ENCODE data around the gene NR5A2.

Gene NR5A2

DNA sequence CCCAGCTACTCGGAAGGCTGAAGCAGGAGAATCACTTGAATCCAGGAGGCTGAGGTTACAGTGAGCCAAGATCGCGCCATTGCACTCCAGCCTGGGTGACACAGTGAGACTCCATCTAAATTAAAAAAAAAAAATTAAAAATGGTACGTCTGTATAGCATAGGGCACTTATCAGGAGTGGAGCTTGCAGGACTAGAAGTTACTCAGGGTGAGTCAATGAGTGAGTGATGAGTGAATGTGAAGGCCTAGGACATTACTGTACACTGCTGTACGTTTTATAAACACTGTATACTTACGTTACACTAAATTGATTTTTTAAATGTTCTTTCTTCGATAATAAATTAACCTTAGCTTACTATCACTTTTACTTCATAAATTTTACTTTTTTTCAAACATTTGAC, 183.6 kb downstream of the NR5A2 start:
- Mint-ChIP-seq H3K27ac (no peak overlapping the region), H3K36me3 (ENCODE audit: low read depth) (no peaks in the 10 kb centered on the region), H3K9me3 (no peaks in the 10 kb centered on the region), H3K4me3 (no peak overlapping the region), H3K4me1 (ENCODE audit: low read depth) (no peaks in the 10 kb centered on the region), H3K27me3 (ENCODE audit: low read depth) (peaks cover 5% of the 10 kb centered on the region)
- DNase-seq (ENCODE audit: low spot score), result no peak

DNA sequence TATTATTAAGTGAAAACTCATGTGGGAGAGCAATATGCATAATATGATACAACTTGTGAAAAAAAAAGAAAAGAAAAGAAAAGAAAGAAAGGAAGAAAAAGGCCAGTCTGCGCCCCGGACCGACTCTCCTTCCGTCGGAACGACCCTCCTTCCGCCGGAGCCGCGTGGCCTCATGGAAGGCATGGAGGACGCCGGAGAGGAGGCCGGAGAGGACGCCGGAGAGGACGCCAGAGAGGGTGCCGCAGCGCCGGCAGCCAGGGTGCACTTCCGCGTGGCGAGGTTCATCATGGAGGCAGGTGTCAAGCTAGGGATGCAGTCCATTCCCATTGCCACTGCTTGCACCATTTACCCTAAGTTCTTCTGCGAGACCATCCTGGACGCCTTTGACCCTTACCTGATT, 185.9 kb downstream of the NR5A2 start:
- Mint-ChIP-seq H3K4me1 (ENCODE audit: low read depth) (peaks cover 5% of the 10 kb centered on the region), H3K27ac (no peak overlapping the region), H3K27me3 (ENCODE audit: low read depth) (no peaks in the 10 kb centered on the region), H3K4me3 (no peak overlapping the region), H3K9me3 (no peaks in the 10 kb centered on the region), H3K36me3 (ENCODE audit: low read depth) (no peaks in the 10 kb centered on the region)
- no peak for DNase-seq (ENCODE audit: low spot score)

DNA sequence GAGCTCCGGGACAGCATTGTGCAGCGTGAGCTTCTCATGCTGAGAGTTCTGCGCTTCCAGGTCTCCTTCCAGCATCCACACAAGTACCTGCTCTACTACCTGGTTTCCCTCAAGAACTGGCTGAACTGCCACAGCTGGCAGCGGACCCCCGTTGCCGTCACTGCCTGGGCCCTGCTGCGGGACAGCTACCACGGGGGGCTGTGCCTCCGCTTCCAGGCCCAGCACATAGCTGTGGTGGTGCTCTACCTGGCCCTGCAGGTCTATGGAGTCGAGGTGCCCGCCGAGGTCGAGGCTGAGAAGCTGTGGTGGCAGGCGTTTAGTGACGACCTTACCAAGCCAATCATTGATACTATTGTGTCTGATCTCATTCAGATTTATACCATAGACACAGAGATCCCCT, 186.4 kb downstream of the NR5A2 start:
- no peak overlapping the region for H3K4me3 Mint-ChIP-seq
- H3K36me3 Mint-ChIP-seq (ENCODE audit: low read depth), result no peaks in the 10 kb centered on the region
- peaks cover 5% of the 10 kb centered on the region for H3K4me1 Mint-ChIP-seq (ENCODE audit: low read depth)
- DNase-seq (ENCODE audit: low spot score), result no peak
- H3K27ac Mint-ChIP-seq, result no peak overlapping the region
- no peaks in the 10 kb centered on the region for H3K9me3 Mint-ChIP-seq
- no peaks in the 10 kb centered on the region for H3K27me3 Mint-ChIP-seq (ENCODE audit: low read depth)

DNA sequence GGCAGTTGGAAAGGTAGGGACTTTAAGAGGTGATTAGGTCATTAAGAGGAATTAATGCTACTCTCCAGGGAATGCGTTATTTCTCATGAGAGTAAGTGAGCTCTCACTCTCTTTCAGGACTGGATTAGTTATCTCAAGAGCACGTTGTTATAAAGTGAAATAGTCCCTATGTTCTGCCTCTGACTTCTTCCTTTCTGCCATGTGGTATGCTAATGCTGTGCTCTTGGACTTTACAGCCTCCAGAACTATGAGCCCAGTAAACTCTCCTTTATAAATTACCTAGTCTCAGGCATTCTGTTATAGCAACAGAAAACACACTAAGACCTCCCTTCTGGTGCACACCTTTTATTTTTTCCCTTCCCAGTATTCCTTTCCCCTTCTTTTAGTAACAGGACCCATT, 187.8 kb downstream of the NR5A2 start:
- Mint-ChIP-seq H3K36me3 (ENCODE audit: low read depth) (no peaks in the 10 kb centered on the region), H3K4me1 (ENCODE audit: low read depth) (peaks cover 5% of the 10 kb centered on the region), H3K4me3 (no peak overlapping the region), H3K27ac (no peak overlapping the region), H3K9me3 (no peaks in the 10 kb centered on the region), H3K27me3 (ENCODE audit: low read depth) (no peaks in the 10 kb centered on the region)
- no peak for DNase-seq (ENCODE audit: low spot score)

DNA sequence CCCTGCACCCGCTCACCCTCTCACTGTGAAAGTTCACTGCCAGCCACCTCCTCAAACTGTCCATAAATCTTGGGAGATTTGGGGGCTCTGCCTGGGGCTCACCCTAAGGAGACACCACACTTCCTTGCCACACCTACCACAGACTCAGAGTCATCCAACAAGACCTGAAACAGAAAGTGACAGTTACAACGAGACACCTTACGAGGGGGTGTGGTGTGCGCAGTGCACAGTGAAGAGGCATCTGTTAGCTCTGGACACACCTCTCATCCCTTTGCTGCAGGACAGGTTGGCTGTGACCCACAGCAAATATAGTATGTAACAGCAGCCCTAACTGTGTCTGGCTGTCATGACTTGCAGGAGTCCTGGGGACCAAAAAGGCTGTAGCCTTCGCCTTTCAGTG, 190.2 kb downstream of the NR5A2 start:
- peak overlapping the region; percentile 17 for H3K27ac Mint-ChIP-seq
- no peaks in the 10 kb centered on the region for H3K9me3 Mint-ChIP-seq
- peaks cover 9% of the 10 kb centered on the region for H3K4me1 Mint-ChIP-seq (ENCODE audit: low read depth)
- H3K27me3 Mint-ChIP-seq (ENCODE audit: low read depth), result peaks cover 3% of the 10 kb centered on the region
- H3K36me3 Mint-ChIP-seq (ENCODE audit: low read depth), result no peaks in the 10 kb centered on the region
- H3K4me3 Mint-ChIP-seq, result no peak overlapping the region
- no peak for DNase-seq (ENCODE audit: low spot score)

DNA sequence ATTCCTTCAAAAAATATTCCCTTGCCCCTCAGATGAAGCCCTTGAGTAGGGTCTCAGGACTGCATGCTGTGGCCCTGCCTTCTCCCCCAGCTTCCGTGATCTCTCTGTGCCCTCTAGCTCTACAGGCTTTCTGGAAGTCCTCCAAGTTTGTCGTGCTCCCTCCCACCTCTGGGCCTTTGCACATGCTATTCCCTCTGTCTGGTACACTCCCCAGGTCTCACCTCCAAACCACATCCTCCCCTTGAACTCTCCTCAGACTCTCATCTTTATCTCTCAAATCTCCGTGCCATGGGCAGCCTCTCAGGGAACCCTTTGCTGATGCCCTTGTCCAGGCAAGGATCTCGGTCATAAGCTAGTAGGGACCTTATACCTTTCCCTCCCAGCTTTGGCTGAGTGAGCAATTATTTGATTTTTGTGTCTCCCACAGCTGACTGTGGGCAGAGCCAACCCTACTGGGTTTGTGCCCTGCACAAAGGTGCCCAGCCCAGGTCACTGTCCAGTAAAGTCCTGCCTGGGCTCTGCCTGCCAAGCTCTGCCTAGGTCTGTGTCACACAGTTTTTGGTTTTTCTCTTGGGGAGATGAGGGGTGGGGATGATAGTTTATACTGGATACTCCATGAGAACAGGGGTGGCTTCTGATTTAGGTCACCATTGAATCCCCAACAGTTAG, 194.2 kb downstream of the NR5A2 start:
- Mint-ChIP-seq H3K27me3 (ENCODE audit: low read depth) (peaks cover 4% of the 10 kb centered on the region), H3K9me3 (no peaks in the 10 kb centered on the region), H3K4me1 (ENCODE audit: low read depth) (peaks cover 20% of the 10 kb centered on the region), H3K36me3 (ENCODE audit: low read depth) (no peaks in the 10 kb centered on the region), H3K4me3 (no peak overlapping the region), H3K27ac (no peak overlapping the region)
- DNase-seq (ENCODE audit: low spot score), result no peak

DNA sequence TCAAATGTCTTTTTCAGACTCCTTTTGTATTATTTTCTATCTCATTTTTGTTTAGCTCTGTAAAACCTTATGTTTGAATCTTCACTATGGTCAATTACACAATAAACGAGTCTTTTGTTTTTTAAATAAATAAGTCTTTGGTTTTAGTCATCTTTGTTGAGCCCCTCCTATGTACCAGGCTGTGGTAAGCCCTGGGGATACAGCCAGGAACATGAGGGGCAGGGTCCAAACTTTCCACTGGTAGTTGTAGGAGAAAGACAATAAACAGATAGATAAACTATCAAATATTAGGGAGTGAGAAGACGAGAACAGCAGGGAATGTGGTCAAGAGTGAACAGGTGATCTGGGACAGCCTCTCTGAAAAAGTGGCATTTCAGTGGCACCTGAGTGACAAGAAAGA, 195.7 kb downstream of the NR5A2 start:
- H3K4me1 Mint-ChIP-seq (ENCODE audit: low read depth), result peaks cover 18% of the 10 kb centered on the region

DNA sequence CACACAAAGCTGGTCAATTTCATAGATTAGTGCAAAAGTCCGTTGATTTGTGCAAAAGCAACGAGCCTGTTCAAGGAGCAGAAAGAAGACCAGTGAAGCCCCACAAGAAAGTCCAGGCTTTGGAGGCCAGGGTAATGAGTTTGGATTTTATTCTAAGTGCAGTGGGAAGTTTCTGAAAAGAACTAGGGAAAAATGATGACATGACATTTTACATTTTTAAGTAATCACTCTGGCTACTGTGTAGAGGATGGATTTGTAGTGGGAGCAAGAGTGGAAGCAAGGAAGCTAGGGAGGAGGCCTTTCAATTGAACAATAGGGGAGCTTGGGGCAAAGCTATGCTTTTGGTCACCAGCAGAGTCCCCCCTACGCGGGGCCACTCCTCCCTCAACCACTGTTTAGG, 196.1 kb downstream of the NR5A2 start:
- H3K27ac Mint-ChIP-seq, result no peak overlapping the region
- peaks cover 18% of the 10 kb centered on the region for H3K4me1 Mint-ChIP-seq (ENCODE audit: low read depth)

More for the DNA sequence above, 195.7 kb downstream of the NR5A2 start:
- Mint-ChIP-seq H3K9me3 (no peaks in the 10 kb centered on the region), H3K4me3 (no peak overlapping the region), H3K27me3 (ENCODE audit: low read depth) (peaks cover 11% of the 10 kb centered on the region), H3K36me3 (ENCODE audit: low read depth) (no peaks in the 10 kb centered on the region), H3K27ac (no peak overlapping the region)
- DNase-seq (ENCODE audit: low spot score), result no peak

DNA sequence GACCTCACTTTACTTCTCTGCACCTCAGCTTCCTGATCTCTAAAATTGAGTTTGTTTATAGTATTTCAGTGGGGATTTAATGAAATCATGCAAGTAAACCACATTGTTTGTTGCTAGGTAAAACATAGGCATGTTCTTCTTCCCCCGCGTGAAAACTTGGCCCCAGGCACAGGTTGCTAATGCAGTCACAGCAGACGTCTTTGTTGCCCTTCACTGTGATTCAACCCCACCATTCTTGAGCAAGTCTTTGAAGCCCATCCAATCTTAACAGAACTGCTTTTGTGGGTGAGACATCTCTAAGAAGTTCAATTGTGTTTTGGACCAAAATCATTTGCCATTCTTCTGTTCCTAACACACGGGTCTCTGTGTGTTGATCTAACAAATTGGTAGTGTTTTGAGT, 196.8 kb downstream of the NR5A2 start:
- no peaks in the 10 kb centered on the region for H3K9me3 Mint-ChIP-seq
- no peak for DNase-seq (ENCODE audit: low spot score)

More for the DNA sequence above, 196.1 kb downstream of the NR5A2 start:
- DNase-seq (ENCODE audit: low spot score), result no peak
- no peak overlapping the region for H3K4me3 Mint-ChIP-seq
- H3K36me3 Mint-ChIP-seq (ENCODE audit: low read depth), result no peaks in the 10 kb centered on the region
- no peaks in the 10 kb centered on the region for H3K9me3 Mint-ChIP-seq
- peaks cover 13% of the 10 kb centered on the region for H3K27me3 Mint-ChIP-seq (ENCODE audit: low read depth)

DNA sequence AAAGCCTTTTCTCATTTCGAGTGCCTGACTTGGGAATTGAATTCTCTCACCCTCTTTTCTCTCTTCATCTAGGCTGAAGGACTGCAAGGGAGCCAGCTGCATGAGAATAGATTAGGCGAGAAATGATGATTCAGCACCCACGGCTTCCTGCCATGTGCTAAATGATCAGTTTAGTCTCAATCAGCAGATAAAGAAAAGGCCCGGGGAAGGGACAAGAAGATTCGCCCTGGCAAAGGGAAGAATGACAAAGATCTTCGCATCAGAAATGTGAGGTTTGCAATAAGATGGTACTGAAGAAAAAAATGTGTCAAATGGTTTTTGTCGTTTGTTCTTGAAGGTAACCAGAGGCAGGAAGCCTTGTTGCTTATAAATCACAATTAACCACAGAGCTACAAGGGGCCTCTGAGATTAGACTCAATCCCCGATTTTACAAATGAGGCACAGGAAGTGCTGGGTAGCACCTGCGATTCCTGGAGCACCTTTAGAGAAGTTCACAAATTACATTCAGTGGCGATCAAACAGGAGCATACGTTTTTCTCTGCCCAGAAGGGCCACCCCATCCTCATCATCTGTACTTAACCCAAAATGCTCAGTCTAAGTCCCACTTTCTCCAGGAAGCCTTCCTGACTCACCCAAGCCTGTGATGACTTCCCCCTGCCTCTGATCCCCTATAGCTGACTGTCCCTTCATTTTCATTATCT, 198.9 kb downstream of the NR5A2 start:
- Mint-ChIP-seq H3K27ac (no peak overlapping the region), H3K36me3 (ENCODE audit: low read depth) (no peaks in the 10 kb centered on the region), H3K4me3 (peak overlapping the region; percentile 0), H3K4me1 (ENCODE audit: low read depth) (peaks cover 17% of the 10 kb centered on the region), H3K27me3 (ENCODE audit: low read depth) (peaks cover 22% of the 10 kb centered on the region), H3K9me3 (no peaks in the 10 kb centered on the region)
- peak; percentile 19 for DNase-seq (ENCODE audit: low spot score)

More for the DNA sequence above, 196.8 kb downstream of the NR5A2 start:
- H3K36me3 Mint-ChIP-seq (ENCODE audit: low read depth), result no peaks in the 10 kb centered on the region
- no peak overlapping the region for H3K27ac Mint-ChIP-seq
- no peak overlapping the region for H3K4me3 Mint-ChIP-seq
- H3K4me1 Mint-ChIP-seq (ENCODE audit: low read depth), result peaks cover 18% of the 10 kb centered on the region
- peaks cover 17% of the 10 kb centered on the region for H3K27me3 Mint-ChIP-seq (ENCODE audit: low read depth)

DNA sequence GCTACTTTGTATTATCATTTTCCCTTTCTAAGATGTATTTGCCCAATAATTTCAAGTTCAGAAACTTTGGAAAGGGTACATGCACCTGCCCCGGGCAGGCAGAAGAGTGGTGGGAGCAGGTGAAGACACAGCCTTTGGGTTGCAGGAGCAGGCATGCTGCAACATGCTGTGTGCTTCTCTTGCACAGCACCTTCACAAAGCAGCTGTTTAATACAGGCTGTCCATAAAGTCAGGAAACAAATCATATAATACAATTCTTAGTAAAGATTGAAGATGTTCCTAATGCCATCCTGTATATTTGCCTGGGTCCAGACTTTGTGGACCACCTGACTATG, 199.4 kb downstream of the NR5A2 start:
- Mint-ChIP-seq H3K4me3 (no peak overlapping the region), H3K27me3 (ENCODE audit: low read depth) (peaks cover 19% of the 10 kb centered on the region), H3K27ac (no peak overlapping the region), H3K9me3 (no peaks in the 10 kb centered on the region), H3K4me1 (ENCODE audit: low read depth) (peaks cover 14% of the 10 kb centered on the region), H3K36me3 (ENCODE audit: low read depth) (no peaks in the 10 kb centered on the region)
- no peak for DNase-seq (ENCODE audit: low spot score)
